K562 (cell line): Measurements from ENCODE around the gene KMT2E. TPM values are rescaled to one million over a fixed set of nuclear protein-coding genes. Genes with fewer than 3 reads are reported as not detected.

Experiments
- HDGF ChIP-seq: fragments of 450-650 bp; IDR thresholded peaks from 2 replicates; pipeline ENCODE4 v1.6.1; 2016
- HOMEZ ChIP-seq: fragments of 250-450 bp; sonication (Bioruptor Pico); IDR thresholded peaks from 2 replicates; pipeline ENCODE4 v1.4.0; 2020; ENCODE audit warnings: mild to moderate bottlenecking, moderate library complexity
- JUND ChIP-seq, 2 experiments: IDR thresholded peaks; 2 replicates in 1 of 2; 3 replicates in 1 of 2; pipeline ENCODE4 v1.6.1; 2011; ENCODE audit warnings: borderline replicate concordance in 2 of 2, low read depth in 2 of 2, low read length in 2 of 2, improper control_type of control experiment in 1 of 2, missing biosample characterization in 1 of 2, missing genetic modification characterization in 1 of 2, missing genetic modification reagents in 1 of 2
- KDM2B ChIP-seq: fragments of 250-450 bp; sonication (Bioruptor Pico); IDR thresholded peaks from 2 replicates; pipeline ENCODE4 v1.8.0; 2021; ENCODE audit warnings: mild to moderate bottlenecking, moderate library complexity
- PRPF4 ChIP-seq: fragments of 200-400 bp; formaldehyde crosslinking; IDR thresholded peaks from one replicate; pipeline ENCODE4 v1.6.1; 2017; ENCODE audit warnings: low read length, low read depth, mild to moderate bottlenecking; ENCODE audit not compliant: insufficient read depth, poor library complexity, severe bottlenecking
- RBM34 ChIP-seq: fragments of 200-400 bp; formaldehyde crosslinking; IDR thresholded peaks from 2 replicates; pipeline ENCODE4 v1.6.1; 2018; ENCODE audit warnings: low read length, borderline replicate concordance; ENCODE audit not compliant: insufficient read depth
- XRCC5 ChIP-seq: fragments of 200-400 bp; formaldehyde crosslinking; IDR thresholded peaks from 2 replicates; pipeline ENCODE4 v1.6.1; 2017; ENCODE audit warnings: low read depth, mild to moderate bottlenecking, low read length
- ZC3H4 ChIP-seq: sonication (generic); formaldehyde crosslinking; IDR thresholded peaks from 2 replicates; pipeline ENCODE4 v1.9.0; 2021; ENCODE audit warnings: missing genetic modification reagents, borderline replicate concordance
- ZNF764 ChIP-seq: fragments of 250-450 bp; sonication (Bioruptor Pico); IDR thresholded peaks from 2 replicates; pipeline ENCODE4 v1.4.0; 2020; ENCODE audit warnings: low read depth, mild to moderate bottlenecking, moderate library complexity
- ZNF778 ChIP-seq: fragments of 450-650 bp; formaldehyde crosslinking; IDR thresholded peaks from 2 replicates; pipeline ENCODE4 v1.4.0; 2020; ENCODE audit warnings: mild to moderate bottlenecking, moderate library complexity
- polyA plus RNA-seq, 8 experiments: library from polyadenylated mRNA; depleted of rRNA in 4 of 8; stranded (reverse) in 5 of 8; unstranded in 3 of 8; fragments of >200 nt; fragmentation: Nextera tagmentation in 2 of 8; fragmentation: Illumina TruSeq in 1 of 8; extraction: Ambion mirVana in 2 of 8; extraction: Trizol in 1 of 8; gene quantifications; 2 replicates each; pipeline versions ENCODE4 v1.2.1 to v1.2.3, GENCODE V29; 2011 to 2014; ENCODE audit warnings: inconsistent platforms in 1 of 8, missing spikeins in 1 of 8
- total RNA-seq, 7 experiments: library from RNA; depleted of rRNA in 6 of 7; stranded (reverse); fragments of >200 nt in 6 of 7; fragmentation: Illumina TruSeq in 2 of 7; extraction: Trizol in 2 of 7; gene quantifications; 2 replicates each; pipeline versions ENCODE4 v1.2.1 to v1.2.3, GENCODE V29; 2011 to 2021; ENCODE audit warnings: low replicate concordance in 1 of 7
- TF ChIP-seq, protein P1 (sequence below): fragments of 250-450 bp; sonication (Bioruptor Pico); IDR thresholded peaks from 2 replicates; pipeline ENCODE4 v1.4.0; 2020
- TF ChIP-seq, protein P2 (sequence below): fragments of 450-650 bp; formaldehyde crosslinking; IDR thresholded peaks from 2 replicates; pipeline ENCODE4 v1.4.0; 2022; ENCODE audit warnings: missing genetic modification characterization
- TF ChIP-seq, protein P3 (sequence below): fragments of 250-450 bp; sonication (Bioruptor Pico); IDR thresholded peaks from 2 replicates; pipeline ENCODE4 v1.4.0; 2020; ENCODE audit warnings: mild to moderate bottlenecking

Gene KMT2E
- total and polyA plus RNA-seq, 9 of the 15 experiments (the other 6 are each of a cell fraction or from before 2014, with no cell fraction given), result 8.9 to 55.3 (median 38.1) TPM

DNA sequence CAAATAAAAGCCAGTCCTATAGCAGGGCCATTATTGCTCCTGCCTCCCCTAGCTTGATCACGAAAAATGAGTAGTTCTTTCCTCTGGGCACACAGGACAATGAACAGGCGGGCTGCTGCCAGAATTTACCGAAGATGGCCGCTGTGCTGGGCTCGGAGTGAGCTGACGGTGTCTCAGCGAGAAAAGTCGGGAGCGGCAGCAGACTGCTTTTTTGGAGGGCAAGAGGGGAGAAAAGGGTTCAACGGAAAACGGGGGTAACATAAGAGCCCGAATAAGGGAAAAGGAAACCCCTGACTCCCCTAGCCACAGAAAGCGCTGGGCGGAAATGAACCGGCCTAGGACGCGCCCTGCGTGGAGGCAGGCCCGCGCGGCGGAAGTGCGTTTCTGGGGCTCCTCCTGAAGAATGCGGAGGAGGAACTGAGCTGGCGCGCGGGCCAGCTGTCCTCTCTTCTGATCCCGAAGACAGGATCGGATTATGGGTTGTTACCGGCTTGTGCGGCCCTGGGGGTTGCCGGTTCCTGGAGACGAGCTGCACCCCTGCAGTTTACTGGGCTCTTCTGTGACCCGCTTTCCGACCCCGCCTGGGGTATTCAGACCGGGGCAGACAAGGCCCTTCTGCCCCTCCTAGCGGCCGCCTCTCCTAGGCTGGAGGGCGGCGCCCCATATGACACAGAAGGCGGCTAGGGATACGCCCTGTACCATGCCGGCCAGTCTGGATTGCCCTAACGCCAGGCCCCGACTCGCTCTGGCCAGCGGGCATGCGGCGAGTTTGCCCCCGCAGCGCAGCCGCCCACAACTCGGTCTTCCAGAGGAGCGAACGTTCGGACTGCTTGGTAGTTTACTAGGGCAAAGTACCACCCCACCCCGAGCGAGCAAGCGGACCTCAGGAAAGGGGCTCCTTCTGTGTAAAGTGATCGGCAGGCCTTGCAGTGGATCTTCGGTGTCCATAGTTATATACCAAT lies 30.1 kb upstream of the KMT2E start (continued):
- TF ChIP-seq JUND (IDR thresholded peaks at IDR 0.05; ENCODE audit: borderline replicate concordance, low read depth, low read length) (peak; percentile 29), JUND (tag; IDR thresholded peaks at IDR 0.05; ENCODE audit: borderline replicate concordance, low read depth, low read length) (peak; percentile 51; the same call in 1 of the 3 replicates), HDGF (peak; percentile 33; the same call in 1 of the 2 replicates), HOMEZ (CRISPR knock-in tag) (no peak), PRPF4 (no peak), ZNF764 (CRISPR knock-in tag) (0 out of 2 replicates have a peak, but pooled peaks have one; percentile 17), KDM2B (peak; percentile 67; the same call in 1 of the 2 replicates), ZC3H4 (CRISPR knock-in tag) (no peak), ZNF778 (no peak), RBM34 (no peak), XRCC5 (0 out of 2 replicates have a peak, but pooled peaks have one; percentile 52)
- TF ChIP-seq, protein P1, sequence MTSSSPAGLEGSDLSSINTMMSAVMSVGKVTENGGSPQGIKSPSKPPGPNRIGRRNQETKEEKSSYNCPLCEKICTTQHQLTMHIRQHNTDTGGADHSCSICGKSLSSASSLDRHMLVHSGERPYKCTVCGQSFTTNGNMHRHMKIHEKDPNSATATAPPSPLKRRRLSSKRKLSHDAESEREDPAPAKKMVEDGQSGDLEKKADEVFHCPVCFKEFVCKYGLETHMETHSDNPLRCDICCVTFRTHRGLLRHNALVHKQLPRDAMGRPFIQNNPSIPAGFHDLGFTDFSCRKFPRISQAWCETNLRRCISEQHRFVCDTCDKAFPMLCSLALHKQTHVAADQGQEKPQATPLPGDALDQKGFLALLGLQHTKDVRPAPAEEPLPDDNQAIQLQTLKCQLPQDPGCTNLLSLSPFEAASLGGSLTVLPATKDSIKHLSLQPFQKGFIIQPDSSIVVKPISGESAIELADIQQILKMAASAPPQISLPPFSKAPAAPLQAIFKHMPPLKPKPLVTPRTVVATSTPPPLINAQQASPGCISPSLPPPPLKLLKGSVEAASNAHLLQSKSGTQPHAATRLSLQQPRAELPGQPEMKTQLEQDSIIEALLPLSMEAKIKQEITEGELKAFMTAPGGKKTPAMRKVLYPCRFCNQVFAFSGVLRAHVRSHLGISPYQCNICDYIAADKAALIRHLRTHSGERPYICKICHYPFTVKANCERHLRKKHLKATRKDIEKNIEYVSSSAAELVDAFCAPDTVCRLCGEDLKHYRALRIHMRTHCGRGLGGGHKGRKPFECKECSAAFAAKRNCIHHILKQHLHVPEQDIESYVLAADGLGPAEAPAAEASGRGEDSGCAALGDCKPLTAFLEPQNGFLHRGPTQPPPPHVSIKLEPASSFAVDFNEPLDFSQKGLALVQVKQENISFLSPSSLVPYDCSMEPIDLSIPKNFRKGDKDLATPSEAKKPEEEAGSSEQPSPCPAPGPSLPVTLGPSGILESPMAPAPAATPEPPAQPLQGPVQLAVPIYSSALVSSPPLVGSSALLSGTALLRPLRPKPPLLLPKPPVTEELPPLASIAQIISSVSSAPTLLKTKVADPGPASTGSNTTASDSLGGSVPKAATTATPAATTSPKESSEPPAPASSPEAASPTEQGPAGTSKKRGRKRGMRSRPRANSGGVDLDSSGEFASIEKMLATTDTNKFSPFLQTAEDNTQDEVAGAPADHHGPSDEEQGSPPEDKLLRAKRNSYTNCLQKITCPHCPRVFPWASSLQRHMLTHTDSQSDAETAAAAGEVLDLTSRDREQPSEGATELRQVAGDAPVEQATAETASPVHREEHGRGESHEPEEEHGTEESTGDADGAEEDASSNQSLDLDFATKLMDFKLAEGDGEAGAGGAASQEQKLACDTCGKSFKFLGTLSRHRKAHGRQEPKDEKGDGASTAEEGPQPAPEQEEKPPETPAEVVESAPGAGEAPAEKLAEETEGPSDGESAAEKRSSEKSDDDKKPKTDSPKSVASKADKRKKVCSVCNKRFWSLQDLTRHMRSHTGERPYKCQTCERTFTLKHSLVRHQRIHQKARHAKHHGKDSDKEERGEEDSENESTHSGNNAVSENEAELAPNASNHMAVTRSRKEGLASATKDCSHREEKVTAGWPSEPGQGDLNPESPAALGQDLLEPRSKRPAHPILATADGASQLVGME, result 0 out of 2 replicates have a peak, but pooled peaks have one; percentile 29
- TF ChIP-seq, protein P2, sequence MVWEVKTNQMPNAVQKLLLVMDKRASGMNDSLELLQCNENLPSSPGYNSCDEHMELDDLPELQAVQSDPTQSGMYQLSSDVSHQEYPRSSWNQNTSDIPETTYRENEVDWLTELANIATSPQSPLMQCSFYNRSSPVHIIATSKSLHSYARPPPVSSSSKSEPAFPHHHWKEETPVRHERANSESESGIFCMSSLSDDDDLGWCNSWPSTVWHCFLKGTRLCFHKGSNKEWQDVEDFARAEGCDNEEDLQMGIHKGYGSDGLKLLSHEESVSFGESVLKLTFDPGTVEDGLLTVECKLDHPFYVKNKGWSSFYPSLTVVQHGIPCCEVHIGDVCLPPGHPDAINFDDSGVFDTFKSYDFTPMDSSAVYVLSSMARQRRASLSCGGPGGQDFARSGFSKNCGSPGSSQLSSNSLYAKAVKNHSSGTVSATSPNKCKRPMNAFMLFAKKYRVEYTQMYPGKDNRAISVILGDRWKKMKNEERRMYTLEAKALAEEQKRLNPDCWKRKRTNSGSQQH, result peak; percentile 82
- TF ChIP-seq, protein P3, sequence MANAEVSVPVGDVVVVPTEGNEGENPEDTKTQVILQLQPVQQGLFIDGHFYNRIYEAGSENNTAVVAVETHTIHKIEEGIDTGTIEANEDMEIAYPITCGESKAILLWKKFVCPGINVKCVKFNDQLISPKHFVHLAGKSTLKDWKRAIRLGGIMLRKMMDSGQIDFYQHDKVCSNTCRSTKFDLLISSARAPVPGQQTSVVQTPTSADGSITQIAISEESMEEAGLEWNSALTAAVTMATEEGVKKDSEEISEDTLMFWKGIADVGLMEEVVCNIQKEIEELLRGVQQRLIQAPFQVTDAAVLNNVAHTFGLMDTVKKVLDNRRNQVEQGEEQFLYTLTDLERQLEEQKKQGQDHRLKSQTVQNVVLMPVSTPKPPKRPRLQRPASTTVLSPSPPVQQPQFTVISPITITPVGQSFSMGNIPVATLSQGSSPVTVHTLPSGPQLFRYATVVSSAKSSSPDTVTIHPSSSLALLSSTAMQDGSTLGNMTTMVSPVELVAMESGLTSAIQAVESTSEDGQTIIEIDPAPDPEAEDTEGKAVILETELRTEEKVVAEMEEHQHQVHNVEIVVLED (CRISPR knock-in tag), result peak; percentile 63
